DND-41 (cell line): Measurements from ENCODE around the gene TMPRSS4.

Source experiments
- ATAC-seq: fragments of 200-7000 bp; cut with Tn5 transposase; 3 replicates; pipeline ENCODE4 v1.9.1; 2021; ENCODE audit warnings: low read depth; ENCODE audit not compliant: insufficient read depth
- DNase-seq: peaks from one replicate; pipeline ENCODE4 v3.0.0-alpha.2; 2020
- H2AFZ ChIP-seq: 2 replicates; pipeline ENCODE4 v1.6.0; 2012; ENCODE audit warnings: low read depth, low read length
- H3K27ac ChIP-seq: 2 replicates; pipeline ENCODE4 v1.5.1; 2012; ENCODE audit warnings: low read length, inconsistent platforms
- H3K27me3 ChIP-seq: fragments of 200-600 bp; sonication (generic); 2 replicates; pipeline ENCODE4 v1.6.0; 2012; ENCODE audit warnings: low read length, mild to moderate bottlenecking, inconsistent platforms; ENCODE audit not compliant: insufficient read depth, poor library complexity
- H3K36me3 ChIP-seq: 2 replicates; pipeline ENCODE4 v1.5.1; 2012; ENCODE audit warnings: low read length, inconsistent platforms; ENCODE audit not compliant: insufficient read depth
- H3K4me1 ChIP-seq: 2 replicates; pipeline ENCODE4 v1.5.1; 2012; ENCODE audit warnings: mild to moderate bottlenecking, low read length; ENCODE audit not compliant: insufficient read depth
- H3K4me2 ChIP-seq: 2 replicates; pipeline ENCODE4 v1.6.0; 2012; ENCODE audit warnings: mild to moderate bottlenecking, moderate library complexity, low read length, inconsistent platforms; ENCODE audit not compliant: insufficient read depth
- H3K4me3 ChIP-seq, 2 experiments: fragments of 200-600 bp in 1 of 2; shearing (Covaris generic) in 1 of 2; 2 replicates each; pipeline ENCODE4 v1.5.1; 2012 to 2016; ENCODE audit warnings: inconsistent platforms in 2 of 2, low read length in 2 of 2, mild to moderate bottlenecking in 2 of 2, low read depth in 1 of 2, moderate library complexity in 1 of 2
- H3K79me2 ChIP-seq: 2 replicates; pipeline ENCODE4 v1.6.0; 2012; ENCODE audit warnings: low read length, inconsistent platforms; ENCODE audit not compliant: insufficient read depth
- H3K9ac ChIP-seq: 2 replicates; pipeline ENCODE4 v1.6.0; 2012; ENCODE audit warnings: low read depth, mild to moderate bottlenecking, inconsistent platforms, low read length, moderate library complexity
- H3K9me3 ChIP-seq: 2 replicates; pipeline ENCODE4 v1.5.1; 2012; ENCODE audit warnings: low read length, moderate library complexity, mild to moderate bottlenecking, inconsistent platforms; ENCODE audit not compliant: insufficient read depth, severe bottlenecking
- H4K20me1 ChIP-seq: 2 replicates; pipeline ENCODE4 v1.6.0; 2012; ENCODE audit warnings: low read length; ENCODE audit not compliant: insufficient read depth
- CTCF ChIP-seq: IDR thresholded peaks from 2 replicates; pipeline ENCODE4 v1.5.1; 2012; ENCODE audit warnings: borderline replicate concordance, low read length, moderate library complexity, mild to moderate bottlenecking; ENCODE audit not compliant: poor library complexity, severe bottlenecking; ENCODE audit errors: extremely low read depth
- EZH2 ChIP-seq: IDR thresholded peaks from 3 replicates; pipeline ENCODE4 v1.6.1; 2012; ENCODE audit warnings: borderline replicate concordance, low read depth, mild to moderate bottlenecking, moderate library complexity, low read length, inconsistent platforms; ENCODE audit not compliant: severe bottlenecking

Gene TMPRSS4

GRCh38 chr11:118170231-118170630, 93.4 kb downstream of the TMPRSS4 start:
- TF ChIP-seq EZH2: no peak
- TF ChIP-seq CTCF: no peak
- no peaks in the 10 kb centered on the region for H3K9me3 ChIP-seq
- no peak overlapping the region for H3K4me2 ChIP-seq
- ATAC-seq: no peak
- no peak for DNase-seq
- H3K27ac ChIP-seq: no peak overlapping the region
- H3K4me3 ChIP-seq: no peak overlapping the region
- H3K9ac ChIP-seq: no peak overlapping the region
- peaks cover 8% of the 10 kb centered on the region for H3K27me3 ChIP-seq
- H2AFZ ChIP-seq: no peak overlapping the region
- no peaks in the 10 kb centered on the region for H3K79me2 ChIP-seq
- no peaks in the 10 kb centered on the region for H3K36me3 ChIP-seq
- H4K20me1 ChIP-seq: no peaks in the 10 kb centered on the region; the same call in 1 of the 2 replicates
- peaks cover 8% of the 10 kb centered on the region for H3K4me1 ChIP-seq

DNA sequence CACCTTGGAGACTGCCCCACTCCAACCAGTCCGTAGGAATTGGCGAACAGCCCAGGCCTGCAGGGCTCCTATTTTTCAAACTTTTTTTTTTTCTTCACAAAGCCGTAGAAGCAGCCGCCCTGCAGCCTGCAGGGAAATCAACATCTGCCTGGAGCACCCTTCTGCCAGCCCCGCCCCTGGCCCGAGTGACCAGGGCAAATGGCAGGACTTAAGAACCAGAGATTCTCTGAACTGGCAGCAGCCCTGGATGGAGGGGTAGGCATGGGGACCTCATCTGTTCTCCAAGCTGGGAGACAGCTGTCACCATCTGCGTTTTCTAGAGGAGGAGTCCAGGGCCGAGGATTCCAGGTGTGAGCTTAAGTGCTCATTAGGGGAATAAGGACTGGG, 94.0 kb downstream of the TMPRSS4 start:
- Histone ChIP-seq H3K4me1 (peaks cover 8% of the 10 kb centered on the region), H3K4me2 (no peak overlapping the region), H2AFZ (no peak overlapping the region), H4K20me1 (no peaks in the 10 kb centered on the region; the same call in 1 of the 2 replicates), H3K27me3 (peaks cover 9% of the 10 kb centered on the region), H3K9ac (no peak overlapping the region), H3K79me2 (no peaks in the 10 kb centered on the region), H3K36me3 (no peaks in the 10 kb centered on the region), H3K9me3 (no peaks in the 10 kb centered on the region), H3K4me3 (no peak overlapping the region), H3K27ac (no peak overlapping the region)
- ATAC-seq (no peak), DNase-seq (no peak)
- TF ChIP-seq EZH2: no peak
- no peak for TF ChIP-seq CTCF
